Measurements from ENCODE around the gene SNX11. TPM values are rescaled to one million over a fixed set of nuclear protein-coding genes. Genes with fewer than 3 reads are reported as not detected.

The SNX11 gene
- polyA plus RNA-seq, 1 experiment, result 27.3 TPM

GRCh38 chr17:48100591-48101011 is 7.0 kb upstream of the SNX11 start:
- ChIA-PET POLR2A (interaction anchor here (0.6 to 1.0 kb wide), 2 partner anchors 46 to 1159 kb away, joined by 4 read pairs; no protein-coding TSS in a partner anchor), CTCF (interaction anchor here (0.9 to 5.7 kb wide), 5 partner anchors 18 to 122 kb away, joined by 3 to 26 read pairs (median 4); no protein-coding TSS in a partner anchor)
- Histone ChIP-seq H3K36me3 (ENCODE audit: control insufficient read depth, insufficient read depth, low read length) (peaks cover 1% of the 10 kb centered on the region; the same call in 1 of the 2 replicates), H3K4me3 (ENCODE audit: low read depth, low read length) (peak overlapping the region; percentile 96), H3K27me3 (ENCODE audit: control insufficient read depth, insufficient read depth, low read length) (no peaks in the 10 kb centered on the region)
- TF ChIP-seq CTCF (IDR thresholded peaks at IDR 0.05; ENCODE audit: insufficient read depth, low read depth, low read length), result no peak
- no peak for DNase-seq (ENCODE audit: low read depth)

- Histone ChIP-seq H3K36me3 (ENCODE audit: control insufficient read depth, insufficient read depth, low read length) (peaks cover 1% of the 10 kb centered on the region; the same call in 1 of the 2 replicates), H3K4me3 (ENCODE audit: low read depth, low read length) (peak within 1 kb of the TSS; percentile 96), H3K27me3 (ENCODE audit: control insufficient read depth, insufficient read depth, low read length) (no peaks in the 10 kb centered on the region)
- ChIA-PET CTCF (interaction anchor here (1.1 to 5.7 kb wide), 4 partner anchors 17 to 122 kb away, joined by 4 to 26 read pairs (median 4); no protein-coding TSS in a partner anchor), POLR2A (interaction anchor here (0.6 to 1.0 kb wide), 2 partner anchors 47 to 1159 kb away, joined by 4 read pairs; no protein-coding TSS in a partner anchor)
- no peak for TF ChIP-seq CTCF (IDR thresholded peaks at IDR 0.05; ENCODE audit: insufficient read depth, low read depth, low read length)
- DNase-seq (ENCODE audit: low read depth), result peak; percentile 65
These were observed 6.4 kb upstream of the SNX11 start, which contains the start of gene CBX1 for GRCh38 chr17:48101012-48101720. CBX1 (minus strand) TSS chr17:48101478; CDS start chr17:48077004, 24,474 bp downstream.

- CTCF ChIA-PET, result interaction anchor here (0.6 to 5.7 kb wide), 4 partner anchors 22 to 138 kb away, joined by 3 to 26 read pairs (median 4); partner anchors contain the start of gene CDK5RAP3
- no peak for DNase-seq (ENCODE audit: low read depth)
- Histone ChIP-seq H3K4me3 (ENCODE audit: low read depth, low read length) (no peak overlapping the region), H3K27me3 (ENCODE audit: control insufficient read depth, insufficient read depth, low read length) (no peaks in the 10 kb centered on the region), H3K36me3 (ENCODE audit: control insufficient read depth, insufficient read depth, low read length) (no peaks in the 10 kb centered on the region)
- TF ChIP-seq CTCF (IDR thresholded peaks at IDR 0.05; ENCODE audit: insufficient read depth, low read depth, low read length), result no peak
- POLR2A ChIA-PET, result no interaction called here
These were observed 5.4 kb upstream of the SNX11 start for GRCh38 chr17:48102043-48102750.

GRCh38 chr17:48102798-48103715 is 4.5 kb upstream of the SNX11 start:
- TF ChIP-seq CTCF (IDR thresholded peaks at IDR 0.05; ENCODE audit: insufficient read depth, low read depth, low read length), result no peak
- H3K4me3 ChIP-seq (ENCODE audit: low read depth, low read length), result no peak overlapping the region
- no peaks in the 10 kb centered on the region for H3K27me3 ChIP-seq (ENCODE audit: control insufficient read depth, insufficient read depth, low read length)
- no peak for DNase-seq (ENCODE audit: low read depth)
- H3K36me3 ChIP-seq (ENCODE audit: control insufficient read depth, insufficient read depth, low read length), result no peaks in the 10 kb centered on the region
- CTCF ChIA-PET, result interaction anchor here (0.6 to 5.7 kb wide), 5 partner anchors 23 to 139 kb away, joined by 3 to 26 read pairs (median 4); partner anchors contain the start of gene CDK5RAP3
- POLR2A ChIA-PET, result no interaction called here

All from BJ (cell line).